OCI-LY1 (cell line): ENCODE data around the gene CCSAP.

Source experiments
- H2AFZ ChIP-seq: fragments of 200-600 bp; sonication (generic), shearing (Covaris generic); 2 replicates; pipeline ENCODE4 v1.6.0; 2014; ENCODE audit warnings: antibody characterized with exemption, mild to moderate bottlenecking, low read length
- H3F3A ChIP-seq: fragments of 200-600 bp; sonication (generic), shearing (Covaris generic); 2 replicates; pipeline ENCODE4 v1.6.0; 2014; ENCODE audit warnings: mild to moderate bottlenecking, antibody characterized with exemption, low read length, moderate library complexity; ENCODE audit not compliant: insufficient read depth
- H3K27ac ChIP-seq: fragments of 200-600 bp; sonication (generic); 2 replicates; pipeline ENCODE4 v1.5.1; 2014; ENCODE audit warnings: low read length, mixed run types, mild to moderate bottlenecking, low read depth; ENCODE audit not compliant: poor library complexity, severe bottlenecking
- H3K27me3 ChIP-seq: fragments of 200-600 bp; sonication (generic); 2 replicates; pipeline ENCODE4 v1.6.0; 2014; ENCODE audit warnings: antibody characterized with exemption, mild to moderate bottlenecking, low read length, moderate library complexity; ENCODE audit not compliant: insufficient read depth
- H3K36me3 ChIP-seq: fragments of 200-600 bp; sonication (generic); 2 replicates; pipeline ENCODE4 v1.6.1; 2014; ENCODE audit warnings: mild to moderate bottlenecking, antibody characterized with exemption, low read length, moderate library complexity, mixed read lengths; ENCODE audit not compliant: insufficient read depth
- H3K4me1 ChIP-seq: fragments of 200-600 bp; sonication (generic); 2 replicates; pipeline ENCODE4 v1.5.1; 2014; ENCODE audit warnings: mild to moderate bottlenecking, low read length, moderate library complexity; ENCODE audit not compliant: insufficient read depth, severe bottlenecking
- H3K4me2 ChIP-seq: fragments of 200-600 bp; sonication (generic), shearing (Covaris generic); 2 replicates; pipeline ENCODE4 v1.6.1; 2014; ENCODE audit warnings: low read length
- H3K4me3 ChIP-seq: fragments of 200-600 bp; sonication (generic); 2 replicates; pipeline ENCODE4 v1.5.1; 2014; ENCODE audit warnings: low read length, low read depth, mild to moderate bottlenecking, mixed read lengths; ENCODE audit not compliant: poor library complexity, severe bottlenecking
- H3K79me2 ChIP-seq: fragments of 200-600 bp; shearing (Covaris generic); 2 replicates; pipeline ENCODE4 v1.6.1; 2016; ENCODE audit warnings: mixed run types, low read length, mixed read lengths; ENCODE audit not compliant: insufficient read depth
- H3K9ac ChIP-seq: fragments of 200-600 bp; sonication (generic), shearing (Covaris generic); 2 replicates; pipeline ENCODE4 v1.6.1; 2014; ENCODE audit warnings: mild to moderate bottlenecking, low read length, mixed read lengths
- H3K9me2 ChIP-seq: fragments of 200-600 bp; sonication (generic), shearing (Covaris generic); 2 replicates; pipeline ENCODE4 v1.6.1; 2014; ENCODE audit warnings: low read depth, mild to moderate bottlenecking, low read length, mixed read lengths
- H3K9me3 ChIP-seq: fragments of 200-600 bp; shearing (Covaris generic); 2 replicates; pipeline ENCODE4 v1.6.1; 2014; ENCODE audit warnings: low read length, mixed read lengths
- H4K20me1 ChIP-seq: fragments of 200-600 bp; sonication (generic), shearing (Covaris generic); 2 replicates; pipeline ENCODE4 v1.6.0; 2016; ENCODE audit warnings: mild to moderate bottlenecking, low read length; ENCODE audit not compliant: insufficient read depth
- CTCF ChIP-seq: fragments of 200-600 bp; sonication (generic), shearing (Covaris generic); IDR thresholded peaks from 2 replicates; pipeline ENCODE4 v1.5.1; 2017; ENCODE audit warnings: mild to moderate bottlenecking, antibody characterized with exemption, low read length, moderate library complexity, mixed read lengths
- EZH2 ChIP-seq: fragments of 200-600 bp; sonication (generic), shearing (Covaris generic); IDR thresholded peaks from 2 replicates; pipeline ENCODE4 v1.8.0; 2017; ENCODE audit warnings: borderline replicate concordance, mixed run types, mild to moderate bottlenecking, antibody characterized with exemption, low read length, moderate library complexity, mixed read lengths

Gene CCSAP

GRCh38 chr1:229298420-229298819, 44.4 kb downstream of the CCSAP start:
- Histone ChIP-seq H3K4me3 (no peak overlapping the region), H3K9me3 (no peaks in the 10 kb centered on the region), H3K4me2 (no peak overlapping the region), H3K27me3 (no peaks in the 10 kb centered on the region), H3K27ac (no peak overlapping the region), H3K9me2 (no peaks in the 10 kb centered on the region), H3K9ac (no peak overlapping the region), H3K36me3 (peaks cover 30% of the 10 kb centered on the region; the same call in 1 of the 2 replicates), H3K4me1 (no peaks in the 10 kb centered on the region), H4K20me1 (no peaks in the 10 kb centered on the region), H3F3A (no peaks in the 10 kb centered on the region), H3K79me2 (no peaks in the 10 kb centered on the region), H2AFZ (no peak overlapping the region)
- no peak for TF ChIP-seq CTCF
- TF ChIP-seq EZH2: no peak

- Histone ChIP-seq H3K4me2 (no peak overlapping the region), H3K27ac (no peak overlapping the region), H3F3A (no peaks in the 10 kb centered on the region), H3K4me3 (no peak overlapping the region), H3K9me3 (no peaks in the 10 kb centered on the region), H2AFZ (no peak overlapping the region), H3K79me2 (no peaks in the 10 kb centered on the region), H3K27me3 (no peaks in the 10 kb centered on the region), H3K4me1 (no peaks in the 10 kb centered on the region), H3K9ac (no peak overlapping the region), H3K36me3 (peaks cover 23% of the 10 kb centered on the region; the same call in 1 of the 2 replicates), H4K20me1 (no peaks in the 10 kb centered on the region), H3K9me2 (no peaks in the 10 kb centered on the region)
- TF ChIP-seq EZH2 (no peak), CTCF (no peak)
These were observed 45.1 kb downstream of the CCSAP start for GRCh38 chr1:229297746-229298145.

GRCh38 chr1:229296541-229296941, 46.3 kb downstream of the CCSAP start:
- Histone ChIP-seq H3K36me3 (peaks cover 22% of the 10 kb centered on the region; the same call in 1 of the 2 replicates), H3K27me3 (no peaks in the 10 kb centered on the region), H3F3A (no peaks in the 10 kb centered on the region), H3K9ac (no peak overlapping the region), H3K4me1 (no peaks in the 10 kb centered on the region), H3K9me2 (no peaks in the 10 kb centered on the region), H3K27ac (no peak overlapping the region), H4K20me1 (no peaks in the 10 kb centered on the region), H3K4me3 (no peak overlapping the region), H2AFZ (no peak overlapping the region), H3K4me2 (no peak overlapping the region), H3K79me2 (no peaks in the 10 kb centered on the region), H3K9me3 (no peaks in the 10 kb centered on the region)
- TF ChIP-seq CTCF (no peak), EZH2 (no peak)
